HEK293 (cell line): ENCODE data around the gene CNOT4.

Experiments used
- CTCF ChIP-seq: fragments of 450-650 bp; formaldehyde crosslinking; IDR thresholded peaks from 2 replicates; pipeline ENCODE4 v1.5.1; 2016; ENCODE audit warnings: missing biosample characterization, missing genetic modification characterization
- SCRT2 ChIP-seq: fragments of 450-650 bp; formaldehyde crosslinking; IDR thresholded peaks from 2 replicates; pipeline ENCODE4 v1.5.1; 2016; ENCODE audit warnings: missing biosample characterization, missing genetic modification characterization
- YY1 ChIP-seq: fragments of 450-650 bp; formaldehyde crosslinking; IDR thresholded peaks from 2 replicates; pipeline ENCODE4 v1.5.1; 2018; ENCODE audit warnings: missing biosample characterization, missing genetic modification characterization
- ZNF121 ChIP-seq: fragments of 450-650 bp; formaldehyde crosslinking; IDR thresholded peaks from 2 replicates; pipeline ENCODE4 v1.5.1; 2016; ENCODE audit warnings: missing biosample characterization, missing genetic modification characterization
- ZNF133 ChIP-seq: fragments of 450-650 bp; formaldehyde crosslinking; IDR thresholded peaks from 2 replicates; pipeline ENCODE4 v1.5.1; 2016; ENCODE audit warnings: missing biosample characterization, missing genetic modification characterization

- TF ChIP-seq CTCF (tag by site-specific recombination) (no peak), ZNF133 (peak; percentile 28; the same call in 1 of the 2 replicates), ZNF121 (tag by site-specific recombination) (no peak), YY1 (no peak), SCRT2 (tag by site-specific recombination) (no peak)
Observed at GRCh38 chr7:135368416-135369186, 141.3 kb downstream of the CNOT4 start.
